HG02571 (cell line): Measurements from ENCODE around the gene FGGY.
A peak's percentile ranks its signal among the peaks of the same experiment; 100 is the strongest.

Source experiments
- ATAC-seq: cut with Tn5 transposase; IDR thresholded peaks from one replicate; pipeline ENCODE4 v1.9.1; 2021; ENCODE audit warnings: mild to moderate bottlenecking, moderate library complexity; ENCODE audit not compliant: unreplicated experiment

Gene FGGY

DNA sequence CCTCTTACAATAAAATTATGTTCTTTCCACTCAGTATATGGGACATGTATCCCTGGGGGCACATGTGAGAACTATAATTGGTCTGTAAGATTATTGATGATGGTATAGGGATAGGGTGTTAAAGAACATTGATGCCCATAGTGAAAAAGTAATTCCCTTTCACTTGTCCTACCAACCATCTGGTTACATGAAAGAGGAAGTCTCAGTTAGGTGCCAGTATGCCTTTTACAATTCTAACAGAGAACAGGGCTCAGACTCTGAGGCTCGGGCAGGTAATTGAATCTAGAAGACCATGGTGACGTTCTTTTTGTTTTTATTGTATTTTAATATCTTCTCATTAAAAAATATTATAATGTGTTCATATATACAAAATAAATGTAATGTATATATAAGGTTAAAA lies 113.6 kb downstream of the FGGY start:
- no peak for ATAC-seq

GRCh38 chr1:59411147-59411546 lies 114.3 kb downstream of the FGGY start:
- no peak for ATAC-seq

DNA sequence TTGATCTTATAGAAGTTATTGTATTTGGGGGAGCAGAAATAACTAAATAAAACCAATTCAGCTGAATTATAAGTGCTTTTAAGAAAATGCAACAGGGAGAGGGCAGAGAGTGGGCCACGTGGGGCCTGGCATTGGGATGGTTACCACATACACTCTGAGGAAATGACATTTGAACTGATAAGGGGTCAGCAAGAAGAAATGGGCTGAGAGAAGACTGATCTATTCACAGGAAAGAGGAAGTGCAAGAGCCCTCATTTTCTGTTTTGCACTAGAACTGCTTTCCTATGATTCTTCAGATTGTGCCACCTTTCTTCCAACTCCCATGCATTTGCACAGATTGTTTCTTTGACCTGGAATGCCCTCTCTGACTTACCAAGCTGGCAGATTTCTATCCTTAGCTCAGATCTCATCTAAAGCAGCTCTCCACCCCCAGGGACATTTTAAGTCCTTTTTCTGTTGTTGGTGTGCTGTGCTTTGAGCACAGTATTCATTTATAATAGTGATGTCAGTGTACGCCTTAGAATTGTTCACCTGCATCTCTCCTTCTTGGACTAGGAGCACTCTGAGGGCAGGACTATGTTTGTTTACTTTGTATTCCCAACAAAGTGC lies 115.9 kb downstream of the FGGY start:
- no peak for ATAC-seq

DNA sequence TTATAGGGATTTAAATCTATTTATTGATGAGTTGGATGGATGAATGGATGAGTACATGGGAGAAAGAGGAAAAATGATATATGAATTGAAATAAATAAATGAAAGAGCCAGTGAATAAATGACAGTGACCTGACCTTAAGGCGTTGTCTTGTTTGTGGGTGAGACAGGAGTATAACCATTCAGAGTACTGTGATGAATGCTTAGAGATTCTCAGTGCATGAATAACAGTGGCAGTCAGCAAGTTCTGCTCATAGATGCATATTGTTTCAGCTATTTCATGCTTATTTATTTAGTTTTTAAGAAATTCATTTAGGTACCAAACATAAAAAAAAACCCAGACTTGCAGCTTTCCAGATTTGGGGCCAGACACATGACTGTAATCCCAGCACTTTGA lies 116.4 kb downstream of the FGGY start:
- no peak for ATAC-seq

- ATAC-seq, result no peak
Observed at GRCh38 chr1:59414406-59415133, 117.7 kb downstream of the FGGY start.

DNA sequence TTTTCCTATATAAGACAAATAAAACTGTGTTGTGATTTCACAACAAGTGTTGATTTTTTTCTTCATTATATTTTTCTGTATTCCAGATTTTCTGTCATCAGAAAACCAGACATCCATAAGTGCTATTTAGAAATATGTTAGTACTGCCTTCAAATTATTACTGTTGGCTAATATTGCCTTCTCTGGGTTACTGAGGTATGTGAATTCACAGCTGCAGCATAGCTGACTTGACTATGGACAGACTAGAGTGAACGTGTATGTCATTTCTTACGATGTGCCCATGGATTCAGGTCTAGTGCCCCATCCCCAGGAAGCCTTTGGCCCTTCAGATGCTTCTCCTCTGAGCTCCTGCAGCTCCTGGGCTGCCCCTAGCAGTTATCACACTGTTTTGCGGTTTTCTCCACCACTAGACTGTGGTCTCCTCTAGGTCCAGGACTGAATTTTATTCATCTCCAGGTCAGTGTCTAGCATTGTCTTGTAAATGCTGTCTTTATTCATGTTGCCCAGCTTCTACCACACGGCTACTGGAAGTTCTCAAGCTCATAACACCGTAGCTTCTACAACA lies 118.5 kb downstream of the FGGY start:
- ATAC-seq, result no peak

DNA sequence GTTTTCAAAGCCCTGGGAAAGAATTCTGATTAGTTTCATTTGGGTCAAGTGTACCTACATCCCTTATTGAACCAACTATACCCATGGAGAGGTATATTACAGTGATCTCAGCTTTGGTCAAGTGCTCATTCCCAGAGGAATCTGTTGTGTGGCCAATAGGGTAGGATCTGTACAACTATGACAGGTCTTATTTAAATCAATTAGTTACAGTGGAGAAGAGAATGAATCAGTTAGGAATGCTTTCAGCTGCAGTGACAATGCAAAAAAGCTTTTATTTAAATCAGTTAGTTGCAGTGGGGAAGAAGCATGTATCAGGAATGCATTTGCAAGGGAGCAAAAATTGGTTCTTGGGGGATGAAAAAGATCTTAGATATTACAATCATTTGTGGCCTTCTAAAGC lies 119.0 kb downstream of the FGGY start:
- no peak for ATAC-seq

DNA sequence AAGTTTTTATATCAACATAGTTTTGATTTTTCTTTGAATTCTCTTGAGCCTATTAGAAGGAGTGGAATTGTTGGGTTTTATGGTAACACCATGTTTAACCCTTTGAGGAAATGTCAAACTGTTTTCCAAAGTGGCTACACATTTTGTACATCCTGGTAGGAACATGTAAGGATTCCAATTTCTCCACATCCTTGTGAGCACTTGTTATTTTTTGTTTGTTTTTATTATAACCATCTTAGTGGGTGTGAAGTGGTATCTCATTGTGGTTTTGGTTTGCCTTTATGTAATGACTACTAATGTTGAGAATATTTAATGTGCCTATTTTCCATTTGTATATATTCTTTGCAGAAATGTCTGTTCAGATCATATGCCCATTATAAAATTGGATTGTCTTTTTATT lies 120.5 kb downstream of the FGGY start:
- ATAC-seq, result no peak

- ATAC-seq, result no peak
Observed at GRCh38 chr1:59418363-59419144, 121.7 kb downstream of the FGGY start.

DNA sequence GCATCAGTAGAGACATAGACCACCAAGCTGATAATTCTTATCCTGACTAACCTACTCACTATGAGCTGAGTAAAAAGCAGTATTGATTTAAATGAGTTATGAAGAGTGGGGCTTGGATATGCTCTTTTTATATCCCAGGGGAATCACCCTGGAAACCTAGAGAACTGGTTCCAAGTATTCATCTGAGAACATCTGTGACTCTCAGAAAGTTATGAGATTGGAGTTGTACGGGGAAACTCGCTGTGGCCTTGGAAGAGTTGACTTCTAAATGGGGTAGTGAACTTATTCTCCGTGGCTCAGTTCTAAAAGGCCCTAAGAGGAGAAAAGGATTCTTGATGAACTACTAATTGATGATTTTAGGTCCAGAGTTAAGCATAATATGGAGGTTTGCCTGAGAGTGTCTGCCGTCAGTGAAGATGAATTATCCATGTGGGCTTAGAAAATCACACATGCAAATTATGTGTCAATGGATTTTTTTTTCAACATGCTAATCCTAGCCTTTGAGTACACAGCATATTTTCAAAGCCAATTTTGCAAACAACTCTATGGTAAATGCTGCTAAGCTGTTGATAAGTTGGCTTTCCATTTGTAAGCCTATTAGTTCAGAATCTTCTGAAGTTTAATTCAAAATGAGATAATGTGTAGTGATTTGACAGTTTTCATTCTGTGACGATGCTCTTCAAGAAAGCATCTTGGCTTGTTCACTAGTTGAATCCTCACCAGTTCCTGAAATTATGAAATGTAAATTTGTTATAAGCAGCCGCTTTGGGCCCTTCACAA lies 122.7 kb downstream of the FGGY start:
- no peak for ATAC-seq

DNA sequence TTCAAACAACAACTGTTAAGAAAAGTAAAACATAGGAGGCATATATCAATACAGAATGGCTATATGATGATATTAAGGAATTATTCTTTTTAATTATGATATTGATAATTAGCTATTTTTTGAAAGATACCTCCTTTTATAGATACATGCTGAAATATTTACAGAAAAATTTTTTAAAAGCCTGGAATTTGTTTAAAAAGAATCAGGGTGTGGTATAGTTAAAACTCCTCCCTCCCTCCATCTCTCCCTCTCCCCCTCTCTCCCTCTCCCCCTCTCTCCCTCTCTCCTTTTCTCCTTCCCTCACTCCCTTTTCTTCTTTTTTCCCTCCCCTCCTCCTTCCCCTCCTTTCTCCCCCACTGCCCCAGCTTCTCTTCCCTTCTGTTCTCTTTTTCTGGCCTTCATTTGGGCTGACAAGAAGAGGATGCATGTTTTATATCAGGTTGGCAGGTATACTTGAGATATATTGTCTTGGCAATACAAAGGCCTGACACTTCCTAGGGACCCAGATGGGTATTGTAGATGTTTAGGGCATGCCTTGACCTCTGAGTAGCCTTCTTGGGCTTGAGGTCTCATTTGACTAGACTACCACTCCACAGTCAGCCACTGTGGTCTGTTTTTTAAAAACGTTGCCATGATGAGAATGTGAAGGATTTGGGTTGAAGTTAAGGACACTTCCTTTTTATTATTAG lies 124.5 kb downstream of the FGGY start:
- no peak for ATAC-seq

DNA sequence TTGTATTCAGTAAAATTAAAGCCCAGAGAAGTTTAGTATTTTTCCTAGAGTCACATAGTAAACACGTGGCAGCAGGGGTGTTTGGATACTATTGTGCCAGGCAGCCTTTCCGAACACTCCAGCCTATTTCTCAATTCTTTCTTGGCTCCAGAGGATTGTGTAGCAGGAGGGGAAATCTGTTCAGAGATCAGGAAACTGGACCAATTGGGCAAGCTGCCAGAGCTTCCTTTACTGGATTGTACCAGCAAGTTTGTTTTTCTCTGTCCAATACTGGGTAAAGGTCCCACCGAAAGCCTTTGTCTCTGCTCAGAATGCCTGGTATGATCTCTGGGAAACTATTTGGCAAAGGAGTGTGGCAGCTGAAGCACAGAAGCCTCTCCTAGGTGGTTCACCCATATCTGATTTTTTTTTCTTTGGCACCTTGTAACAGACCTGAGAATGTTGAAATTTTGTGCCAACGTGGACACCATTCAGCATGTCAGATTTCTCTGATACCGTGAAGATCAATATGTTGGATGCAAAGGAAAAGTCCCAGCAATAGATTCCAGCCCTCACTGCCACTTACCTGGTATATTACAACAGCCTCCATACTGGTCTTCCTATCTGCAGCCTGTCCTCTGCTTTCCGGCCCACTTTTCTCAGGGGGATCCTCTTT lies 126.2 kb downstream of the FGGY start:
- ATAC-seq, result no peak

GRCh38 chr1:59427155-59427554 lies 130.3 kb downstream of the FGGY start:
- ATAC-seq, result no peak

GRCh38 chr1:59427784-59428183 lies 130.9 kb downstream of the FGGY start:
- no peak for ATAC-seq

DNA sequence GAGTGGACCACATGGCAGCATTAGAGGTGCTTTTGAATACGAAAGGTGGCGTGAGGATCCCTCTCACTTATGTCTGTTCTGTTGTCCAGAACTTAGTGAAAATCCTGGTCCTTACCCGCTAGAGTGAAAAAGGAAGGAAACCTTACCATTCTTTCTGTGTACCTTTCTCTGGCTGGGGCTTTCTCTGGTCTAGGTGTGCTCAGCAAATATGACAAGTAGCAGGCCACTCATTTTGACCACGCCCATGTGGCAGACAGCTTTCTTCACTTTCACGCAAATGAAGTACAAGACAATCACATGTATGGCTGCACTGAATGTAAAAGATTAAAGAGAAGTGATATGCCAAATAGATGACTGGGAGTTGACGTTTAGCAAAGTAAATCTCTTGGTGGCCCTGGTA lies 131.9 kb downstream of the FGGY start:
- no peak for ATAC-seq

- no peak for ATAC-seq
Observed at GRCh38 chr1:59429656-59430055, 132.8 kb downstream of the FGGY start.

DNA sequence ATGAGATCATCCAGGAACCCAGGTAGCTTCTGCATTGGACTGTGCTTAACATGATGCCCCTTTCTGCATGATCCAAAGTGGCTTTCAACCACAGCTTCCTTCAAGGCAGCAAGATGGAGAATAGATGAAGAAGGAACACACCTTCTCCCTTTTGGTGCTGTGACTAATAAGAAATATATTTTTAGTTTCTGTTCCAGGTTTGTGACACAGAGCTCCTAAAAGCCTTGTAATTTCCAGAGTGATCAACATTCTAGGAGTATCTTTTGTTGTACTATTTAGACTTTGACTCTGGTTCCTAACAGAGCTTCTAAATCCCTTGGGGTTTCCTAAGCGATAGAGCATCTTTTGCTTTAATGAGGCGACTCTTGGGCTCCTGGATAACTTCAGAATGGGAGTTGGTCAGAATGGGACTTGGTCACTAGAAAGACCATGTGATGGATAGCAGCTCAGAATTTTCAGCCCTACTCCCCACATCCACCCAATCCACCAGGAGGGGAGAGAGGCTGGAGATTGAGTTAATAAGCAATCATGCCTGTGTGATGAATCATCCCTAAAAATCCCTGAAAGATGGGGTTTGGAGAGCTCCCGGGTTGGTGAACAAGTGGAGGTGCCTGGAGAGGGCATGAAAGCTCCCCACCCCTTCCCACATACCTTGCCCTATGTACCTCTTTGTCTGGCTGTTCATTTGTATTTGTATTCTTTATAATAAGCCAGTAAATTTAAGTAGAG lies 134.8 kb downstream of the FGGY start:
- ATAC-seq, result no peak

DNA sequence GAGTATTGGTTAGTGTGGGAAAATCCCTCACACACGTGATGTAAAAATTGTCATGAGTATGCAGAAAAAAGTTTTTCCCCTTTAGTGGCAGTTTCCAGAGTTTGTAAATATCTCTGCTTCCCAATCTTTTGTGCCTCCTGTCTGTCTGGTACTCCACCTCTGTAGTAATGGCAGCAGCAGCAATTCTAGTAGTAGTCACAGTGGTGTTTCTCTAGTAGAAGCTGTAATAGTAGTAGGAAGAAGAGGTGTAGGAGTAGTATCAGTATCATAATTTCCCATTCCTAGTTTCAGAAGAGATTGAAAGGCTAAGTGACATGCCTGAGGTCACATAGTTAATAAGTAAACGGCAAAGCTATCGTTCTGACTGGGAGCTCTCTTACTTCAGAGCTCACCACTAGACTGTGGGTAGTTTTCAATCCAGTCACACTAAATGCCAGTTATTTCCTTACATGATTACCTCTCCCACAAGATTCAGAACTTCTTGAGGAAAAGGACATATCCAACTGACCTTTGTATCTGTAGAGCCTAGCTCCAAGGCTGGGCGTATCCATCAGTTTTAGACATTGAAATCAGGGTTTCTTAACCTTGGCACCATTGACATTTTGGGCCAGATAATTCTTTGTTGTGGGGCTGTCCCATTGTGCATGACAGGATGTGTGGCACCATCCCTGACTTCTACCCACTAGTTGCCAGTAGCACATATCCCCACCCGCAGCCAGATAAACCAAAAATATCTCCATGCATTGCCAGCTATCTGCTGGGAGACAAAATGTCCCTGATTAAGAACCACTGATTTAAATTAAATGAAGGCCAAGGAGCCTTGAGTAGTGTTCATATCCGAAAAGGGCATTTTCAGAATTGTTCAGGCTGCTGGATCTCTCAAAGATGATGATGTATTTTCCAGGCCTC lies 135.9 kb downstream of the FGGY start:
- peak; percentile 96 for ATAC-seq
